NOMO-1 treated with DMSO at 0.1 percent for 48 hours (cell line): Measurements from ENCODE around the gene POU3F3.

Experiments
- DNase-seq: peaks from one replicate; lab custom pipeline; 2025; ENCODE audit not compliant: unreplicated experiment; lab: John Stamatoyannopoulos, UW

Gene POU3F3

DNA sequence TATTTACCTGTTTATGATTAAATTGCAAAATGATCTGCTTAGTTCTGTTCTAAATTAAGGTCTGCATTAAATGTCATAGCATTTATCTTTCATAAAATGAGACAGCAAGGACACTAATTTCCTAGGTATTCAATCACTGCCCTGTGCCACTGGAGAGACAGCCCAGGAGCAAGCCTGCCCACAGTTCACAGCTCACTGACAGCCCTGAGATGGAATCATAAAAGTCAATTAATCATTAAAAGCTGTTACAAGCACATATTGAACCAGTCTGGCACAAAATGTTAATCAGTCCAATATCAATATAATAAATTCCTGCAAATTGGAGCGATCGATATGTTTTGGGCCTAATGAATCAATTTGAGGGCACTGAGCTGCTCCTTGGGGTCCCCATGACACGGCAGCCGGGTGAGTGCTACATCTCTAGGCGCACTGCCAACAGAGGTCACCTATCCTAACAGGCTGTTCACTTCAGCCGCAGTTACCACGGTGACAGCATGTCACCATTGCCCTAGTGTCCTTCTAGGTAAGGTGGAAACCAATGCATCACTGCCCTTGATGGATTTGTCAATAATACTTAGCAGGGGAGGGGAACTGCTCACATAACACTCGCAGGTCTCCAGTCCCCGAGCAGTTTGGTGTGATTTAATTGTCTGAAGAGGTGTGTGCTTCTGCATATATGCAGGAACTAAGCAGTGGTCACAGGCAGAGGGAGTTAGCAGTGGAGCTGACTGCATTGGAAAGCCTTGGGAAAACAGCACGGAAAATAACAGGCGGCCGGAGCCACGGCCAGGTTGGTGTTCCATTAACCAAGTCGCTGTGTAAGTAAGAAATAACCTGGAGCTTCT is 47.3 kb downstream of the POU3F3 start:
- no peak for DNase-seq

DNA sequence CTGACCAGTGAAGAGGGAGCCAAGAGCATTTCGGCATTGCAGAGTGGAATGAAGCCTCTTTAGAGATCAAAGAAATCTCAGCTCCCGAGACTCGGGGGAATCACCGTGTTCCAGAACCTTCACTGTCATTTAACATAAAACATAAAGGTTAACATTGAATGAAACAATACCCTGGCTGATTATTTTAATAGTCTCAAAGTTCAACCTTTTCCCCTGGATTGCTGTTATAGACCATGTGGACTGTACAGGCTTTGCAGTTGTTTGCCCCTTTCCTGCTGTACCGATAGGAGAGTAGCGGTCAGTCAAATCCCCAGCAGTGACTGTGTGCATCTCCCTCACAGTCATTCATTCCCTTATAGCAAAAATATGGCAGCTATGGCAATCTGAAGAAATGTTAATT is 48.4 kb downstream of the POU3F3 start:
- no peak for DNase-seq
